NT2/D1 (cell line): ENCODE measurements around the gene KAT6B.

Source experiments
- YY1 ChIP-seq: IDR thresholded peaks from 2 replicates; pipeline ENCODE4 v1.6.1; 2011; ENCODE audit not compliant: insufficient read length, insufficient read depth
- ZNF274 ChIP-seq: IDR thresholded peaks from 2 replicates; pipeline ENCODE4 v1.6.1; 2011; ENCODE audit warnings: mild to moderate bottlenecking, low read depth, low read length

DNA sequence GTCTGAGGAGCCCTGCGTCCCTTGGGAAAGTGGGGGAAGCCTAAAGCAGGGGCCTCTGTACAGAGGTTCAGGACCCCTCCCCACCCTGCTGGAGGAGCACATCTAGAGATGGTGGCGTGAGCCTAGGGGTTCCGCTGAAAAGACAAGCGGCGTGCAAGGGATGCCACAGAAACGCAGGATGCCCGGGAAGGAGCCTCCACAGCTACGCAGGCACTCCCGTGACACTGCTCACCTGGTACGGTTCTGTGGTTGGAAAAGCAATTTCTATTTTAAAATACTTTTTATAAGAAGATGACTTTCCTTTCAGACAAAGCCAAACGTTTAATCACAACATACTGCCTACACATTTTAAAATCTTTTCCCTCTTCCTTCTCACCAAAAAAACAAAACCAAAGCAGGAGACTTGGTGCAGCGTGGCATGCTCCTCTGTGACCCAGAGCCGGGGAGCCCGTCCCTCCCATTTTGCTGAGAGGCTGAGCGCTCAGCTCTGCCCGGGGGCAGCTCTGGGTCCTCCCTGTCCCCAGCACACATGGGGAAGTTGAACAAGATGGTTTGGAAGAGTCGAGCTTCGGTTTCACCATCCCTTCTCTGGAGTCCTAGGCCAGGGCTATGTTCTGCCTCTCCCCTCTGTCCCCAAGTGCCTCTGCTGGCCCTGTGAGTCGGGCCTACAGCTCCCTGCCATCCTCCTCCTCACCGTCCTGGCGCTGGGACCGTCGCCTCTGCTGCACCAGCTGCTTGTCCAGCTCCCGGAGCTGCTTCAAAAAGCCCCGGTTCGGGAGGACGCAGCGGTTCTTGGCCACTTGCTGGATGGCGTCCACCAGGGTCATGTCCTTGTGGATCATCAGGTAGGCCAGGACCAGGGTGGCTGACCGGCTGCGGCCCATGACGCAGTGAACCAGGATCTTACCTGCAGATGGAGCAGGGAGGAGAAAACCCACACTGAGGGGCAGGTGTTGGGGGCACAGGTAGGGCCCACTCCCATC, 211.1 kb downstream of the KAT6B start:
- TF ChIP-seq ZNF274: no peak
- TF ChIP-seq YY1: no peak
